H1 (cell line): ENCODE data around the gene P3H4. TPM values are rescaled to one million over a fixed set of nuclear protein-coding genes. Genes with fewer than 3 reads are reported as not detected.
A peak's percentile ranks its signal among the peaks of the same experiment; 100 is the strongest.

Experiments used
- CTCF ChIA-PET: fragments of 300-600 bp; sonication (Branson Sonifier 250); formaldehyde crosslinking; loops from one replicate; lab custom pipeline; 2021; ENCODE audit not compliant: partially characterized antibody; lab: Charles Lee
- POLR2A ChIA-PET: fragments of 300-600 bp; sonication (Branson Sonifier 250); formaldehyde crosslinking; loops from one replicate; lab custom pipeline; 2021; ENCODE audit warnings: inconsistent platforms; ENCODE audit not compliant: partially characterized antibody; lab: Charles Lee
- DNase-seq, 2 experiments: peaks; one replicate each; pipeline versions ENCODE4 v3.0.0 to v3.0.0-alpha.2; 2010 to 2022; ENCODE audit warnings: low spot score in 2 of 2, low read depth in 1 of 2, mixed read lengths in 1 of 2
- FAIRE-seq: peaks from 2 replicates; lab custom pipeline; 2011; peaks lifted over from hg19 to GRCh38; lab: Jason Lieb, UNC
- H2AFZ ChIP-seq: 2 replicates; pipeline ENCODE4 v1.8.1; 2012; ENCODE audit warnings: low read length, inconsistent platforms
- H2AK5ac ChIP-seq: 2 replicates; pipeline ENCODE4 v1.6.1; 2013; ENCODE audit warnings: low read depth, low read length
- H2BK120ac ChIP-seq: replicated peaks from 2 replicates; pipeline ENCODE3; 2013; ENCODE audit warnings: low read depth, low read length, inconsistent platforms
- H2BK12ac ChIP-seq: 2 replicates; pipeline ENCODE4 v1.6.1; 2013; ENCODE audit warnings: low read depth, low read length
- H2BK15ac ChIP-seq: 2 replicates; pipeline ENCODE4 v1.6.1; 2013; ENCODE audit warnings: low read length
- H2BK20ac ChIP-seq: 2 replicates; pipeline ENCODE4 v1.6.1; 2013; ENCODE audit warnings: low read length
- H2BK5ac ChIP-seq: 2 replicates; pipeline ENCODE4 v1.6.1; 2013; ENCODE audit warnings: low read depth, low read length
- H3K14ac ChIP-seq: 2 replicates; pipeline ENCODE4 v1.6.1; 2013; ENCODE audit warnings: inconsistent platforms; ENCODE audit not compliant: insufficient read length
- H3K18ac ChIP-seq: 2 replicates; pipeline ENCODE4 v1.6.1; 2013; ENCODE audit warnings: low read length; ENCODE audit errors: extremely low read depth
- H3K23ac ChIP-seq: 2 replicates; pipeline ENCODE4 v1.6.1; 2013; ENCODE audit warnings: inconsistent platforms; ENCODE audit not compliant: insufficient read length
- H3K23me2 ChIP-seq: 2 replicates; pipeline ENCODE4 v1.6.1; 2013; ENCODE audit warnings: low read depth, low read length
- H3K27ac ChIP-seq: 2 replicates; pipeline ENCODE4 v1.6.1; 2011; ENCODE audit warnings: low read depth, low read length, inconsistent platforms
- H3K27me3 ChIP-seq, 4 experiments: replicated peaks in 1 of 4; 1 replicate in 1 of 4; 2 replicates in 3 of 4; pipeline versions ENCODE4 v1.6.1 to v1.8.1; 2011 to 2013; ENCODE audit warnings: low read length in 3 of 4, mild to moderate bottlenecking in 3 of 4, inconsistent platforms in 2 of 4, mixed read lengths in 2 of 4, moderate library complexity in 1 of 4; ENCODE audit not compliant: control insufficient read depth in 3 of 4, insufficient read depth in 3 of 4; ENCODE audit errors: extremely low read depth in 1 of 4
- H3K36me3 ChIP-seq, 4 experiments: 2 replicates each; pipeline versions ENCODE4 v1.6.1 to v1.8.1; 2011 to 2013; ENCODE audit warnings: mild to moderate bottlenecking in 4 of 4, low read length in 3 of 4, moderate library complexity in 2 of 4, control low read depth in 1 of 4, inconsistent platforms in 1 of 4; ENCODE audit not compliant: insufficient read depth in 4 of 4, control insufficient read depth in 2 of 4
- H3K4ac ChIP-seq: replicated peaks from 2 replicates; pipeline ENCODE3; 2013; ENCODE audit warnings: low read length, low read depth, mixed read lengths, inconsistent platforms; ENCODE audit not compliant: insufficient read length
- H3K4me1 ChIP-seq, 4 experiments: replicated peaks in 1 of 4; 1 replicate in 1 of 4; 2 replicates in 3 of 4; pipeline versions ENCODE4 v1.6.1 to v1.8.1; 2011 to 2013; ENCODE audit warnings: low read length in 3 of 4, inconsistent platforms in 2 of 4, mixed read lengths in 1 of 4; ENCODE audit not compliant: insufficient read depth in 4 of 4, control insufficient read depth in 3 of 4
- H3K4me2 ChIP-seq, 2 experiments: 2 replicates each; pipeline versions ENCODE4 v1.6.1 to v1.8.1; 2011 to 2013; ENCODE audit warnings: low read depth in 2 of 2, low read length in 2 of 2, control low read depth in 1 of 2, inconsistent platforms in 1 of 2, mild to moderate bottlenecking in 1 of 2; ENCODE audit not compliant: insufficient read depth in 1 of 2
- H3K4me3 ChIP-seq, 4 experiments: fragments of 200-600, 300-600 bp in 1 of 4; sonication (generic), shearing (Covaris generic), sonication (Bioruptor Twin) in 1 of 4; 2 replicates each; pipeline versions ENCODE4 v1.5.1 to v1.8.1; 2011 to 2016; ENCODE audit warnings: low read length in 4 of 4, low read depth in 3 of 4, control low read depth in 2 of 4, inconsistent platforms in 2 of 4, mild to moderate bottlenecking in 2 of 4, mixed read lengths in 1 of 4, moderate library complexity in 1 of 4; ENCODE audit not compliant: insufficient read depth in 2 of 4; ENCODE audit errors: extremely low read depth in 1 of 4
- H3K56ac ChIP-seq: replicated peaks from 2 replicates; pipeline ENCODE3; 2013; ENCODE audit warnings: low read depth, mild to moderate bottlenecking, mixed read lengths, low read length, inconsistent platforms; ENCODE audit not compliant: insufficient read length
- H3K79me1 ChIP-seq: 2 replicates; pipeline ENCODE4 v1.6.1; 2013; ENCODE audit warnings: low read depth, low read length, control low read depth
- H3K79me2 ChIP-seq, 2 experiments: 2 replicates each; pipeline versions ENCODE4 v1.6.1 to v1.8.1; 2012 to 2013; ENCODE audit warnings: low read length in 2 of 2, mild to moderate bottlenecking in 2 of 2, inconsistent platforms in 1 of 2; ENCODE audit not compliant: insufficient read depth in 2 of 2, control insufficient read depth in 1 of 2
- H3K9ac ChIP-seq, 4 experiments: replicated peaks in 1 of 4; 1 replicate in 1 of 4; 2 replicates in 3 of 4; pipeline versions ENCODE4 v1.6.1 to v1.8.1; 2011 to 2013; ENCODE audit warnings: low read depth in 3 of 4, low read length in 3 of 4, control low read depth in 2 of 4, mild to moderate bottlenecking in 2 of 4, moderate library complexity in 2 of 4, inconsistent platforms in 1 of 4; ENCODE audit errors: extremely low read depth in 1 of 4
- H3K9me3 ChIP-seq, 2 experiments: 2 replicates each; pipeline versions ENCODE4 v1.6.1 to v1.8.1; 2012 to 2013; ENCODE audit warnings: mild to moderate bottlenecking in 2 of 2, moderate library complexity in 2 of 2, control low read depth in 1 of 2, inconsistent platforms in 1 of 2, low read depth in 1 of 2, low read length in 1 of 2, mixed read lengths in 1 of 2; ENCODE audit not compliant: insufficient read depth in 2 of 2
- H4K20me1 ChIP-seq, 2 experiments: replicated peaks in 1 of 2; 2 replicates each; pipeline versions ENCODE3 to v1.8.1; 2011 to 2013; ENCODE audit warnings: inconsistent platforms in 2 of 2, low read length in 2 of 2, mild to moderate bottlenecking in 1 of 2; ENCODE audit not compliant: insufficient read depth in 2 of 2, control insufficient read depth in 1 of 2
- H4K5ac ChIP-seq: 2 replicates; pipeline ENCODE4 v1.6.1; 2013; ENCODE audit warnings: low read length, low read depth, mixed read lengths, inconsistent platforms; ENCODE audit not compliant: insufficient read length
- H4K8ac ChIP-seq: 2 replicates; pipeline ENCODE4 v1.8.0; 2013; ENCODE audit warnings: mild to moderate bottlenecking, moderate library complexity, low read length, inconsistent platforms; ENCODE audit not compliant: insufficient read depth; ENCODE audit errors: extremely low read depth
- H4K91ac ChIP-seq: replicated peaks from 2 replicates; pipeline ENCODE3; 2013; ENCODE audit warnings: low read length, mixed read lengths, inconsistent platforms; ENCODE audit not compliant: insufficient read length
- ASH2L ChIP-seq: fragments of 200-600, 300-600 bp; sonication (generic); IDR thresholded peaks from one replicate; pipeline ENCODE4 v1.7.1; 2017; ENCODE audit warnings: low read length
- CHD2 ChIP-seq: IDR thresholded peaks from 2 replicates; pipeline ENCODE4 v1.6.1; 2012; ENCODE audit warnings: low read length, improper control_type of control experiment
- GABPA ChIP-seq: IDR thresholded peaks from 2 replicates; pipeline ENCODE4 v1.6.1; 2011; ENCODE audit warnings: mild to moderate bottlenecking, low read length, moderate library complexity, borderline replicate concordance; ENCODE audit not compliant: insufficient read depth
- HDAC2 ChIP-seq, 2 experiments: fragments of 300-600 bp in 1 of 2; sonication (generic) in 1 of 2; IDR thresholded peaks; 2 replicates each; pipeline ENCODE4 v1.6.1; 2011 to 2012; ENCODE audit warnings: low read depth in 2 of 2, low read length in 2 of 2, mild to moderate bottlenecking in 2 of 2, moderate library complexity in 2 of 2, borderline replicate concordance in 1 of 2, inconsistent platforms in 1 of 2
- KDM1A ChIP-seq: fragments of 200-600, 300-600 bp; sonication (generic); IDR thresholded peaks from 2 replicates; pipeline ENCODE4 v1.7.1; 2016; ENCODE audit warnings: mild to moderate bottlenecking, low read length, borderline replicate concordance
- KDM5A ChIP-seq: fragments of 200-600 bp; IDR thresholded peaks from 2 replicates; pipeline ENCODE4 v1.7.1; 2012; ENCODE audit warnings: mild to moderate bottlenecking, low read length, inconsistent platforms, mixed read lengths
- NRF1 ChIP-seq: IDR thresholded peaks from 2 replicates; pipeline ENCODE4 v1.6.1; 2011; ENCODE audit warnings: mild to moderate bottlenecking, low read depth, low read length, improper control_type of control experiment
- RNF2 ChIP-seq: fragments of 200-900, 300-1000 bp; sonication (generic); IDR thresholded peaks from 2 replicates; pipeline ENCODE4 v1.7.1; 2016; ENCODE audit warnings: borderline replicate concordance, low read depth, mild to moderate bottlenecking, antibody characterized with exemption, low read length; ENCODE audit not compliant: poor library complexity, severe bottlenecking; ENCODE audit errors: missing control alignments
- SIRT6 ChIP-seq: IDR thresholded peaks from one replicate; pipeline ENCODE4 v1.7.1; 2012; ENCODE audit warnings: low read length, inconsistent platforms
- TAF1 ChIP-seq: IDR thresholded peaks from 2 replicates; pipeline ENCODE4 v1.6.1; 2011; ENCODE audit warnings: mild to moderate bottlenecking, low read depth, low read length
- TAF7 ChIP-seq: optimal IDR thresholded peaks from 2 replicates; pipeline ENCODE3; 2011; ENCODE audit warnings: low read depth, mild to moderate bottlenecking, inconsistent platforms, low read length, moderate library complexity, borderline replicate concordance
- WGBS, 2 experiments: shearing (Covaris generic) in 1 of 2; methylation state at CpG; one replicate each; pipeline versions ENCODE4 v1.1.6 to v1.1.7; 2013 to 2015; ENCODE audit warnings: low lambda C conversion rate in 2 of 2, mixed read lengths in 2 of 2, inconsistent platforms in 1 of 2, low coverage in 1 of 2, missing lambda C conversion rate in 1 of 2; ENCODE audit not compliant: insufficient replicate concordance in 2 of 2, insufficient coverage in 1 of 2, insufficient read length in 1 of 2; ENCODE audit errors: extremely low coverage in 1 of 2, missing lambda C conversion rate in 1 of 2; 5-methylcytosine and 5-hydroxymethylcytosine counted together
- polyA plus RNA-seq, 7 experiments: library from polyadenylated mRNA; depleted of rRNA in 3 of 7; stranded (reverse) in 5 of 7; unstranded in 2 of 7; fragments of >200 nt in 5 of 7; fragments of 200-250 nt in 2 of 7; gene quantifications; 1 replicate in 5 of 7; 2 replicates in 1 of 7; 4 replicates in 1 of 7; pipeline versions ENCODE4 v1.2.1 to v1.2.3, GENCODE V29; 2011 to 2013; ENCODE audit warnings: missing spikeins in 2 of 7, mixed read lengths in 2 of 7
- total RNA-seq: library from RNA; stranded (reverse); fragmentation: NEBNext Ultra II Directional; extraction: Animal tissue kit (Norgen Biotek cat#: 25700); gene quantifications from 2 replicates; pipeline ENCODE4 v1.2.1, GENCODE V29; 2021

The P3H4 gene
- total and polyA plus RNA-seq, 2 of the 8 experiments (the other 6 are each of a cell fraction or from before 2014, with no cell fraction given) = 23.4 to 26.7 TPM

DNA sequence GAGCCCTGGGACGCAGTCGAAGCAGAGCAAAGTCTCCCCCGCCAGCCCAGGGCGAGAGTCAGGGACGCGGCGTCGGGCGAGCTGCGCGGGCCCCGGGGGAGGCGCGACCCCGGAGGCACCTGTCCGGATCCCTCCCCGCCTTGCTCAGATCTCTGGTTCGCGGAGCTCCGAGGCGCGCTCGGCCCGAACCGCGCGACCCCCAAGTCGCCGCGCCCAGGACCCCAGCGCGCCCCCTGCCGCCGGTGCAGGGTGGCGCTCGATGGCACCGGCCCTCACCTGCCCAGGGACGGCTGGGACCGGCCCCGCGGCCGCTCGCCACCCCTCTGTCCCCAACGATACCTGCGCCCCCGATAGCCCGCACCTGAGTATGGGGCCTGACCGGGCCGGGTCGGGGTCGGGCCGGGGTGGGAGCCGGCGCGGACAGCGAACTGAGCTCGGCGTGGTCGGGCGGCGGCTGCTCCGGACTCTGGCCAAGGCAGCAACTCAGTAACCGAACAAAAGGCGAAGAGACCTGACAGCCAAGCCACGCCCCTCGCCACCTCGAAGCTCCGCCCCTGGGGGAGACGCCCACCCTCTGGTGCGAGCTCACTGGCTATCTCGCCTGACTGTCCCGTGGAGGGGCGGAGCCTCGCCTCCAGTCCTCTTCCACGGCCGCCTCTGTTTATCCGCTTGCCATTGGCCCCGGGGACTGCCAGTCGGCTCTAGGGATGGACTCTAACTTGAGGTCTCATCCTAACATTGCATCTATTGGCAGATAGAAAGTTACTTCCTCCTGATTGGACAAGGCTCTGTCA, 25.3 kb downstream of the P3H4 start, which contains the start of gene JUP:
Gene JUP (minus strand): TSS at position 485 of the 794 bp plus-strand sequence. CDS start 14,857 bp downstream, outside the sequence.
- peaks cover 16% of the 10 kb centered on the region for H3K23me2 ChIP-seq
- H2AFZ ChIP-seq = no peak within 1 kb of the TSS
- H2AK5ac ChIP-seq = no peak within 1 kb of the TSS
- H3K23ac ChIP-seq = no peak within 1 kb of the TSS
- H3K4me2 ChIP-seq = peak within 1 kb of the TSS; percentile 89 to 97
- ChIA-PET POLR2A (interaction anchor here (0.6 to 9.3 kb wide), 30 partner anchors 8 to 1566 kb away, joined by 3 to 84 read pairs (median 6); partner anchors contain the start of genes ACLY, EIF1, FKBP10 and HAP1), CTCF (interaction anchor here (0.6 to 7.0 kb wide), 39 partner anchors 9 to 1593 kb away, joined by 3 to 149 read pairs (median 5); partner anchors contain the start of genes EIF1, FKBP10 and P3H4)
- peak; percentile 100 for DNase-seq
- H2BK20ac ChIP-seq = 0 out of 2 replicates have a peak within 1 kb of the TSS, but pooled peaks have one; percentile 34
- H4K20me1 ChIP-seq = peaks cover 0 to 5% of the 10 kb centered on the region in 2 experiments
- peaks cover 2 to 19% (median 14%) of the 10 kb centered on the region in 4 experiments for H3K4me1 ChIP-seq
- H3K4ac ChIP-seq = no peak within 1 kb of the TSS
- H3K9ac ChIP-seq = peak within 1 kb of the TSS; percentile 63 to 71 (median 71)
- H4K5ac ChIP-seq = peak within 1 kb of the TSS; percentile 80
- peak within 1 kb of the TSS; percentile 71; the same call in 1 of the 2 replicates for H2BK12ac ChIP-seq
- H4K91ac ChIP-seq = peak within 1 kb of the TSS; percentile 85
- no peaks in the 10 kb centered on the region for H3K36me3 ChIP-seq
- peak within 1 kb of the TSS; percentile 64 to 80 (median 72) for H3K4me3 ChIP-seq
- peaks cover 0 to 28% of the 10 kb centered on the region in 2 experiments; a peak in 3 of 4 replicates for H3K79me2 ChIP-seq
- FAIRE-seq = no peak
- no peaks in the 10 kb centered on the region for H3K27me3 ChIP-seq
- H3K14ac ChIP-seq = no peak within 1 kb of the TSS
- H3K79me1 ChIP-seq = peaks cover 10% of the 10 kb centered on the region
- peak within 1 kb of the TSS; percentile 64 for H3K18ac ChIP-seq
- peak within 1 kb of the TSS; percentile 70 for H3K27ac ChIP-seq
- H3K9me3 ChIP-seq = no peaks in the 10 kb centered on the region
- H2BK15ac ChIP-seq = peak within 1 kb of the TSS; percentile 29
- H3K56ac ChIP-seq = peak within 1 kb of the TSS; percentile 52
- H4K8ac ChIP-seq = peak within 1 kb of the TSS; percentile 86; the same call in 1 of the 2 replicates
- no peak within 1 kb of the TSS for H2BK120ac ChIP-seq
- H2BK5ac ChIP-seq = 0 out of 2 replicates have a peak within 1 kb of the TSS, but pooled peaks have one; percentile 20
- WGBS, 2 experiments = 1% methylated on average over 70 of the region's 79 CpGs; no CpG with 5 or more reads in 1 of the 2 experiments
- TF ChIP-seq TAF7 = peak; percentile 88
- peak; percentile 97 for TF ChIP-seq KDM1A
- TF ChIP-seq ASH2L = no peak
- no peak for TF ChIP-seq KDM5A
- no peak for TF ChIP-seq RNF2
- no peak for TF ChIP-seq NRF1
- peak; percentile 80 for TF ChIP-seq TAF1
- peak; percentile 93 for TF ChIP-seq CHD2
- TF ChIP-seq SIRT6 = no peak
- TF ChIP-seq HDAC2 (IDR thresholded peaks at IDR 0.05; ENCODE audit: borderline replicate concordance in 1 of 2, low read depth in 2 of 2, low read length in 2 of 2) = peak; percentile 64 to 93; a peak in 2 of 4 replicates
- no peak for TF ChIP-seq GABPA
